Measurements from ENCODE around the gene IQGAP2. TPM values are rescaled to one million over a fixed set of nuclear protein-coding genes. Genes with fewer than 3 reads are reported as not detected.

The IQGAP2 gene, protein sequence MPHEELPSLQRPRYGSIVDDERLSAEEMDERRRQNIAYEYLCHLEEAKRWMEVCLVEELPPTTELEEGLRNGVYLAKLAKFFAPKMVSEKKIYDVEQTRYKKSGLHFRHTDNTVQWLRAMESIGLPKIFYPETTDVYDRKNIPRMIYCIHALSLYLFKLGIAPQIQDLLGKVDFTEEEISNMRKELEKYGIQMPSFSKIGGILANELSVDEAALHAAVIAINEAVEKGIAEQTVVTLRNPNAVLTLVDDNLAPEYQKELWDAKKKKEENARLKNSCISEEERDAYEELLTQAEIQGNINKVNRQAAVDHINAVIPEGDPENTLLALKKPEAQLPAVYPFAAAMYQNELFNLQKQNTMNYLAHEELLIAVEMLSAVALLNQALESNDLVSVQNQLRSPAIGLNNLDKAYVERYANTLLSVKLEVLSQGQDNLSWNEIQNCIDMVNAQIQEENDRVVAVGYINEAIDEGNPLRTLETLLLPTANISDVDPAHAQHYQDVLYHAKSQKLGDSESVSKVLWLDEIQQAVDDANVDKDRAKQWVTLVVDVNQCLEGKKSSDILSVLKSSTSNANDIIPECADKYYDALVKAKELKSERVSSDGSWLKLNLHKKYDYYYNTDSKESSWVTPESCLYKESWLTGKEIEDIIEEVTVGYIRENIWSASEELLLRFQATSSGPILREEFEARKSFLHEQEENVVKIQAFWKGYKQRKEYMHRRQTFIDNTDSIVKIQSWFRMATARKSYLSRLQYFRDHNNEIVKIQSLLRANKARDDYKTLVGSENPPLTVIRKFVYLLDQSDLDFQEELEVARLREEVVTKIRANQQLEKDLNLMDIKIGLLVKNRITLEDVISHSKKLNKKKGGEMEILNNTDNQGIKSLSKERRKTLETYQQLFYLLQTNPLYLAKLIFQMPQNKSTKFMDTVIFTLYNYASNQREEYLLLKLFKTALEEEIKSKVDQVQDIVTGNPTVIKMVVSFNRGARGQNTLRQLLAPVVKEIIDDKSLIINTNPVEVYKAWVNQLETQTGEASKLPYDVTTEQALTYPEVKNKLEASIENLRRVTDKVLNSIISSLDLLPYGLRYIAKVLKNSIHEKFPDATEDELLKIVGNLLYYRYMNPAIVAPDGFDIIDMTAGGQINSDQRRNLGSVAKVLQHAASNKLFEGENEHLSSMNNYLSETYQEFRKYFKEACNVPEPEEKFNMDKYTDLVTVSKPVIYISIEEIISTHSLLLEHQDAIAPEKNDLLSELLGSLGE (N-terminal part only)
- 0.80 and 1.3 TPM in 2 replicates for total RNA-seq

DNA sequence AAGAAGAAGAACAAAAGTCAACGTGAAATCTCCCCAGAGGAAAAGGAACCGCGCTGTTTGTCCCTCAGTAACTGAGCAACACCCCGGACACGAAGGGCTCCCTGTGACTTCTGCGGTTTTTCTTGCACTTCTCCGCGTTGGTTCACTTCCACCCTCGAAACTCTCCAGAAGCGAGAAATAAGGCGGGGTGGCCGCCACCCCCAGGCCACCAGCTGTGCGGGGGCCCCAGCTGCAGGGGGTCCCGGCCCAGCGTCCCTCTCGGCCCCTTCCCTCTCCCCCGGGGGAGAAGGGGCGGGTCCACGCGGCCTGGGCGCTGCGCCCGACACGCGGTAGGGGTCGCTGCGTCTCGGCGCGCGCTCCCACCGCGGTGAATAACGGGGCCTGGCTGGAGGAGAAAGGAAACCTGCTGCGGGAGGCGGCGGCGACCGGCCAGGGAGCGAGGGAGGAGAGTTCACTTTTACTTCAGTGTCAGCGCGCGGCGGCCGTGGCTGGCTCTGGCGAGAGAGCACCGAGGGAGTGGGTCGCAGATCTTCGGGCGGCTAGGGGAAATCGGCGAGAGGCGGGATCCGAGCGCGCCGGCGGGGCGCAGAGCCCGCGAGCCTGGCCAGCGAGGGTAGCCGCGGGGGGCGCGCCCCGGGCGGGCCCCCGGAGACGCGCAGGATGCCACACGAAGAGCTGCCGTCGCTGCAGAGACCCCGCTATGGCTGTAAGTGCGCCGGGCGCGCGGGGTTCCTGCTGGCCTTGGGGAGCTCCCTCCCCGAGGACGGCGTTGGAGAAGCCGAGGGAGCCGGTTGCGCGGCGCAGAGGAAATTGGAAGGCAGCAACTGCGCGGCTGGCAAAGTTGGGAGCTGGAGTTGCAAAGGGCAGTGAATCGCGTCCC is at the start of gene IQGAP2:
TSS of gene IQGAP2 (plus strand) at position 400 of the 880 bp plus-strand sequence. CDS start at position 661, 261 bp downstream.
- no peak for DNase-seq (ENCODE audit: low read depth)
- peak within 1 kb of the TSS; percentile 63 for H3K4me3 ChIP-seq (ENCODE audit: low read depth, low read length)
- TF ChIP-seq, protein P1, sequence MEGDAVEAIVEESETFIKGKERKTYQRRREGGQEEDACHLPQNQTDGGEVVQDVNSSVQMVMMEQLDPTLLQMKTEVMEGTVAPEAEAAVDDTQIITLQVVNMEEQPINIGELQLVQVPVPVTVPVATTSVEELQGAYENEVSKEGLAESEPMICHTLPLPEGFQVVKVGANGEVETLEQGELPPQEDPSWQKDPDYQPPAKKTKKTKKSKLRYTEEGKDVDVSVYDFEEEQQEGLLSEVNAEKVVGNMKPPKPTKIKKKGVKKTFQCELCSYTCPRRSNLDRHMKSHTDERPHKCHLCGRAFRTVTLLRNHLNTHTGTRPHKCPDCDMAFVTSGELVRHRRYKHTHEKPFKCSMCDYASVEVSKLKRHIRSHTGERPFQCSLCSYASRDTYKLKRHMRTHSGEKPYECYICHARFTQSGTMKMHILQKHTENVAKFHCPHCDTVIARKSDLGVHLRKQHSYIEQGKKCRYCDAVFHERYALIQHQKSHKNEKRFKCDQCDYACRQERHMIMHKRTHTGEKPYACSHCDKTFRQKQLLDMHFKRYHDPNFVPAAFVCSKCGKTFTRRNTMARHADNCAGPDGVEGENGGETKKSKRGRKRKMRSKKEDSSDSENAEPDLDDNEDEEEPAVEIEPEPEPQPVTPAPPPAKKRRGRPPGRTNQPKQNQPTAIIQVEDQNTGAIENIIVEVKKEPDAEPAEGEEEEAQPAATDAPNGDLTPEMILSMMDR (conservative IDR thresholded peaks at IDR 0.05; ENCODE audit: low read depth, low read length): peak; percentile 52

DNA sequence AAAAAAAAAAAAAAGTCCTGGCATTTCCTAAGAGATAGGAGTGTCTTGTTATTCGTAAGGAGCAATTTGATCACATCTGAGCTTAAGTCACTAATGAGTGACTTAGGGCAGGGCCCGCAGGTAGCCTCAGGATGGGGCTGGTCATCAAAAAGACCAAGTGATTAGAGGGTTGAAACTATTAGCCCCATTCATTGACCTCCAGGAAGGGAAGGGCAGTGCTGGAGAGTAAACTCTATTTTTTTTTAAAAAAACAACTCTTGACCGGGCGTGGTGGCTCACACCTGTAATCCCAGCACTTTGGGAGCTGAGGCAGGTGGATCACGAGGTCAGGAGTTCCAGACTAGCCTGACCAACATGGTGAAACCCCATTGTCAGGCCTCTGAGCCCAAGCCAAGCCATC is 46.2 kb upstream of the IQGAP2 start:
- no peak for DNase-seq (ENCODE audit: low read depth)
- H3K4me3 ChIP-seq (ENCODE audit: low read depth, low read length): no peak overlapping the region
- TF ChIP-seq, protein P1 (conservative IDR thresholded peaks at IDR 0.05; ENCODE audit: low read depth, low read length): no peak

DNA sequence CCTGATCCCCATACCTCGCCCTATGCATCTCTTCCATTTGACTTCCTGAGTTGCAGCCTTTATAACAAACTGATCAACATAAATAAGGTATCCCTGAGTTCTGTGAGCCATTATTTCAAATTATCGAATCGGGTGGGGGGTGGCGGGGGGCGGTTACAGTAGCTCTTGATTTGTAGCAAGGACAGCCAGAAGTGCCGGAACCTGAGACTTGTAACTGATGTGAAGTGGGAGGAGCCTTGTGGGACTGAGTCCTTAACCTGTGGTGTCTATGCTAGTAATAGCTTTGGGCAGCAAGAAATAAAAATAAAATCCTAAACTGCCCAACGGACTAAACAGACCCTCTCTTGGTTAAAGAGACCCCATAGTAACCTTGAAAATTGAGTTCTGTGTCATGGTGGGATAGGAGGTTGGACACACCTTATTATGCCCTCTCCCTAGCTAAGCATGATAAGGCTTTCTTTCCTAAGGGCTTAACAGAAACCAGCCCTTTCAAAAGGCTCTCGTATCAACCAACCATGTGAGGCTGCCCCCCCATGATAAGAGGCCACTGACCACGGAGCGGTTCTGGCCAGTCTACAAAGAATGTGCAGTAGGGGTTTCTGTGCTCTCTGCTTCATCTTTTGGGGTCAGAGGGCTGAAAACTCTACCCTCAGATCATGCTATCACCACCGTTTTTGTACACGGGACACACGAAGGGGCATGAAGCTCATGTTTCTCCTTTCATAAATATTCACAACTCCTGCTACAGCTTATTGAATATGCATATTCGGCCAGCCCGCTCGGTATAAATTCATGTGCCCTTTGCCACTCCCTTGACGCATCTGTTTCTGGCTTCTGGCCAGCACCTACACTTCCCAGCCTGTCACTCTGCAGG is 39.5 kb upstream of the IQGAP2 start:
- TF ChIP-seq, protein P1 (conservative IDR thresholded peaks at IDR 0.05; ENCODE audit: low read depth, low read length): no peak
- no peak overlapping the region for H3K4me3 ChIP-seq (ENCODE audit: low read depth, low read length)
- DNase-seq (ENCODE audit: low read depth): no peak

DNA sequence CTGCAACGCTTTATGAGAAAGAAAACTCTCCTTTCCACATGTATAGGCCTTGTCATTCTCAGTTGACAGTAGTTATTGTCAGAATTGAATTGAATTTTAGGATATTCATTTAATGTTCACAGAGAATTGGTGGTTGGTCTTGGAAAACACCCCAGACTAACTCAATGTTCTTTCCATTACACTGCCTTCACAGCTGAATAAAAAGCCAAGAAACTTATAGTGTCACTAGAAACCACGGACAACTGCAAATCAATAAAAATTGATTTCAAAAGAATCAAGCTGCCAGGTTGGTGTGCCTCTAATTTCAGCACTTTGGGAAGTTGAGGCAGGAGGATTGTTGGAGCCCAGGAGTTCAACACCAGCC is 38.9 kb upstream of the IQGAP2 start:
- DNase-seq (ENCODE audit: low read depth): no peak

DNA sequence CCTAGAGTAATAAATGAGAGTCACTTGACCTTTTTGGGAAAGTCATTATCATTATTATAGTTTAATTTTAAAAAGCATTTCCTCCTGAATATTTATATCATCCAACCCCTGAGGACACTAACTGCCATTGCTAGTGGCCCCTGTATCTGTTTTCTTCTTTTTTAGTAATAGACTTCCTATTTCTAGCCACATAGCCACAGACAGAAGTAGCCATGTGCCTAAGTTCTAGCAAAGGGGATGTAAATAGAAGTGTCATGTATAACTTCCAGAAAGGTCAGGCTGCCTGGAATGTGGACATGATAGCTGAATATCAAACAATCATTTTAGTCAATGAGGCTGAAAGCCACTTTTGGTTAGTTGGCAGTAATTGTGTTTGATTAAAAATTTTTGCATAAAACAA is 37.5 kb upstream of the IQGAP2 start:
- TF ChIP-seq, protein P1 (conservative IDR thresholded peaks at IDR 0.05; ENCODE audit: low read depth, low read length): no peak
- no peak overlapping the region for H3K4me3 ChIP-seq (ENCODE audit: low read depth, low read length)
- DNase-seq (ENCODE audit: low read depth): no peak

More for the DNA sequence above, 38.9 kb upstream of the IQGAP2 start:
- TF ChIP-seq, protein P1 (conservative IDR thresholded peaks at IDR 0.05; ENCODE audit: low read depth, low read length): no peak
- H3K4me3 ChIP-seq (ENCODE audit: low read depth, low read length): no peak overlapping the region
